Loucy (cell line): Measurements from ENCODE around the gene ALCAM.

Experiments used
- EZH2phosphoT487 ChIP-seq: fragments of 200-600 bp; IDR thresholded peaks from 2 replicates; pipeline ENCODE4 v1.6.1; 2018; ENCODE audit warnings: antibody characterized with exemption, mild to moderate bottlenecking, moderate library complexity, borderline replicate concordance
- TF ChIP-seq, protein P1 (sequence below): fragments of 200-600 bp; sonication (generic); conservative IDR thresholded peaks from 2 replicates; pipeline ENCODE4 v1.5.1; 2014; ENCODE audit warnings: mild to moderate bottlenecking, antibody characterized with exemption, low read length

- TF ChIP-seq, protein P1, sequence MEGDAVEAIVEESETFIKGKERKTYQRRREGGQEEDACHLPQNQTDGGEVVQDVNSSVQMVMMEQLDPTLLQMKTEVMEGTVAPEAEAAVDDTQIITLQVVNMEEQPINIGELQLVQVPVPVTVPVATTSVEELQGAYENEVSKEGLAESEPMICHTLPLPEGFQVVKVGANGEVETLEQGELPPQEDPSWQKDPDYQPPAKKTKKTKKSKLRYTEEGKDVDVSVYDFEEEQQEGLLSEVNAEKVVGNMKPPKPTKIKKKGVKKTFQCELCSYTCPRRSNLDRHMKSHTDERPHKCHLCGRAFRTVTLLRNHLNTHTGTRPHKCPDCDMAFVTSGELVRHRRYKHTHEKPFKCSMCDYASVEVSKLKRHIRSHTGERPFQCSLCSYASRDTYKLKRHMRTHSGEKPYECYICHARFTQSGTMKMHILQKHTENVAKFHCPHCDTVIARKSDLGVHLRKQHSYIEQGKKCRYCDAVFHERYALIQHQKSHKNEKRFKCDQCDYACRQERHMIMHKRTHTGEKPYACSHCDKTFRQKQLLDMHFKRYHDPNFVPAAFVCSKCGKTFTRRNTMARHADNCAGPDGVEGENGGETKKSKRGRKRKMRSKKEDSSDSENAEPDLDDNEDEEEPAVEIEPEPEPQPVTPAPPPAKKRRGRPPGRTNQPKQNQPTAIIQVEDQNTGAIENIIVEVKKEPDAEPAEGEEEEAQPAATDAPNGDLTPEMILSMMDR: no peak
- no peak for TF ChIP-seq EZH2phosphoT487
Observed at GRCh38 chr3:105622169-105622568, 255.5 kb downstream of the ALCAM start.
